ENCODE results near the gene GRPEL1.

DNA sequence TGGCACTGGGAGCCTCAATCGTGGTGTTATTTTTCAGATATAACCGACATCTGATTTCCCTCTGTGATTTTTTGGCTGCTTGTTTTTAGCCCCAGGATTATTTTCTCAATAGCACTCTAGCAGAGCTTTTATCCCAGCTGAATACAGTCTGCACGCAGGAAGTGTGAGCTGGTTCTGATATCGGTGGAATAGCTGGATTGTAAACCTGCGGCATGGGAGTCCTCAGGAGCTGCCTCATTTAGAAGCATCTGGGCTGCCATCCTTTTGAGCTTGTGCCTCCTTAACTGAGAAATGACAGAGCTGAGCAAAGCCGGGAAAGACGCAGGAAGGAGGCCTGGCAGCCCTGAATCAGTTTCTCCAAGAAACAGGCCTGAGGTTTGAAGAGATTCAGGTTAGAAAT is 28.4 kb upstream of the GRPEL1 start:
- TF ChIP-seq YY1 (IDR thresholded peaks at IDR 0.05; ENCODE audit: insufficient read depth, insufficient read length) = no peak
- no peak for TF ChIP-seq ZNF274 (IDR thresholded peaks at IDR 0.05; ENCODE audit: low read depth, low read length)
